CD4-positive, CD25-positive, alpha-beta regulatory T cell (primary cell): ENCODE data around the gene SLC2A9. TPM values are rescaled to one million over a fixed set of nuclear protein-coding genes. Genes with fewer than 3 reads are reported as not detected.
A peak's percentile ranks its signal among the peaks of the same experiment; 100 is the strongest.
"Not testable (repeated sequence)": the region's sequence is repeated elsewhere in the genome, so short reads cannot be mapped to it uniquely, and the experiment has no call there.

Experiments used
- ATAC-seq, 2 donors: fragments of 150-1000 bp; cut with Tn5 transposase; one replicate each; pipeline ENCODE4 v1.10.0; 2021; ENCODE audit warnings: low read depth in 2 of 2, moderate number of reproducible peaks in 2 of 2, moderate library complexity in 1 of 2
- DNase-seq, 3 donors: peaks; one replicate each; pipeline versions ENCODE4 v3.0.0 to v3.0.0-alpha.2; 2012 to 2022; ENCODE audit warnings: mixed read lengths in 1 of 3
- H3K27ac ChIP-seq: one replicate; pipeline ENCODE4 v1.7.0; 2013; ENCODE audit warnings: mild to moderate bottlenecking, low read length; ENCODE audit not compliant: insufficient read depth, poor library complexity, severe bottlenecking
- H3K27me3 ChIP-seq: one replicate; pipeline ENCODE4 v1.7.0; 2013; ENCODE audit warnings: low read length; ENCODE audit not compliant: control insufficient read depth, insufficient read depth
- H3K36me3 ChIP-seq: one replicate; pipeline ENCODE4 v1.7.0; 2013; ENCODE audit warnings: mild to moderate bottlenecking, low read length, moderate library complexity; ENCODE audit not compliant: control insufficient read depth, insufficient read depth
- H3K4me1 ChIP-seq: 2 replicates; pipeline ENCODE4 v1.7.0; 2013; ENCODE audit warnings: mild to moderate bottlenecking, low read length; ENCODE audit not compliant: insufficient read depth, control insufficient read depth, poor library complexity, severe bottlenecking
- H3K4me3 ChIP-seq: one replicate; pipeline ENCODE4 v1.7.0; 2013; ENCODE audit warnings: low read depth, mild to moderate bottlenecking, low read length, moderate library complexity
- H3K9me3 ChIP-seq, 2 experiments: 1 replicate in 1 of 2; 2 replicates in 1 of 2; pipeline ENCODE4 v1.7.0; 2013; ENCODE audit warnings: low read length in 2 of 2, mild to moderate bottlenecking in 1 of 2, moderate library complexity in 1 of 2; ENCODE audit not compliant: control insufficient read depth in 2 of 2
- H3K27ac Mint-ChIP-seq, 3 donors: one replicate each; pipeline ENCODE4 v1.8.0; 2020 to 2022; ENCODE audit warnings: mild to moderate bottlenecking in 3 of 3, mixed read lengths in 3 of 3, moderate library complexity in 2 of 3
- H3K27me3 Mint-ChIP-seq: one replicate; pipeline ENCODE4 v1.8.0; 2022; ENCODE audit warnings: mild to moderate bottlenecking, mixed read lengths
- H3K36me3 Mint-ChIP-seq: one replicate; pipeline ENCODE4 v1.8.0; 2020; ENCODE audit warnings: mixed read lengths
- H3K4me1 Mint-ChIP-seq, 4 donors: one replicate each; pipeline ENCODE4 v1.8.0; 2020 to 2022; ENCODE audit warnings: mixed read lengths in 4 of 4, mild to moderate bottlenecking in 1 of 4
- H3K4me3 Mint-ChIP-seq, 4 donors: one replicate each; pipeline ENCODE4 v1.8.0; 2020 to 2022; ENCODE audit warnings: mild to moderate bottlenecking in 4 of 4, mixed read lengths in 4 of 4, moderate library complexity in 3 of 4
- H3K9me3 Mint-ChIP-seq, 7 donors: one replicate each; pipeline ENCODE4 v1.8.0; 2020 to 2022; ENCODE audit warnings: mixed read lengths in 7 of 7, mild to moderate bottlenecking in 3 of 7, moderate library complexity in 2 of 7
- polyA plus RNA-seq, 4 donors: library from polyadenylated mRNA; unstranded; fragments of 300-500 nt; fragmentation: Illumina TruSeq; gene quantifications; one replicate each; pipeline ENCODE4 v1.2.3, GENCODE V29; 2021
- total RNA-seq: library from RNA; stranded (reverse); gene quantifications from one replicate; pipeline ENCODE4 v1.2.3, GENCODE V29; 2022

SLC2A9 gene
- total and polyA plus RNA-seq, 5 donors from 2014 or later: 0.41 to 5.7 (median 0.81) TPM

DNA sequence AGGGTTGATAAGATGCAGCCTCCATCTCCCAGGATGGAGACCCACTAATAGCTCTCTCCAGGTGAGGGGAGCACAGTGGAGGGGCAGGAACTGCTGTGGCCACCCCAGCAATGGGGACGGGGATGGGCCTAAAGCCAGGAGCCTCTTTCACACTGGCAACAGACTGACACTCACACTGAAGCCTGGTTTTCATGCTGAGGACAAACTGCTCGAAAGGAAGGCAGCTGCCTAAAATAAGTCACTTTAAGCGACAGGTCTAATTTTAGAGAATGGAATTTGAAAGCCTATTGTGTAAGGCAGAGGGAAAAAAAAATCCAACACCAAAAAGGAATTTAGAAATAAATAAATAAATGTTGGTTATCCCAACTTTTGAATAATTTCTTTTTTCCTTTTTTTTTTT is 104.4 kb downstream of the SLC2A9 start:
- H3K27me3 ChIP-seq: no peaks in the 10 kb centered on the region
- ATAC-seq (no peak), DNase-seq (no peak)
- Mint-ChIP-seq H3K4me3 (no peak overlapping the region), H3K27me3 (no peaks in the 10 kb centered on the region), H3K4me1 (no peaks in the 10 kb centered on the region), H3K9me3 (peaks cover 0 to 3% (median 0%) of the 10 kb centered on the region in 7 donors), H3K36me3 (no peaks in the 10 kb centered on the region), H3K27ac (no peak overlapping the region)
- no peaks in the 10 kb centered on the region for H3K4me1 ChIP-seq
- no peaks in the 10 kb centered on the region for H3K36me3 ChIP-seq
- H3K4me3 ChIP-seq: no peak overlapping the region
- no peaks in the 10 kb centered on the region for H3K9me3 ChIP-seq
- H3K27ac ChIP-seq: no peak overlapping the region

DNA sequence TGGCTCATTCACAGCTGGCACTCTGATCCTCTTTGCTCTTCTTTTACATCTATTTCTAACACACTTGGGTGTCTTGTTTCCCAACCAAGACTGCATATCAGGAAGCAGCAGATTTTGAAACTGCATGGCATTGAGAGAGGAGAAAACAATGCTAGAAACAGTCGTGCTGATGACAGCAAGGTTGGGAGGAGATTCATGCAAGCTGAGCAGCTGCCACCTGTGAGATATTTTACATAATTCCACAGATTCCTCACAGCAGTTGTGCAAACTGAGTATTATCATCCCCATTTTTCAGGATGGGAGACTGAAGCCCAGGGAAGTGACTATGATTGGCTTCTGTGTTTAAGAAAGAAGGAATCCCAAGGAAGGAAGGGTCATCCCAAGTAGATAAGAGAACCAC is 105.0 kb downstream of the SLC2A9 start:
- H3K27ac ChIP-seq: no peak overlapping the region
- no peaks in the 10 kb centered on the region for H3K4me1 Mint-ChIP-seq
- H3K27me3 Mint-ChIP-seq: no peaks in the 10 kb centered on the region
- H3K27me3 ChIP-seq: no peaks in the 10 kb centered on the region
- no peaks in the 10 kb centered on the region for H3K36me3 ChIP-seq
- no peak overlapping the region for H3K27ac Mint-ChIP-seq
- H3K4me3 Mint-ChIP-seq: no peak overlapping the region
- H3K4me1 ChIP-seq: no peaks in the 10 kb centered on the region
- H3K9me3 ChIP-seq: no peaks in the 10 kb centered on the region
- H3K9me3 Mint-ChIP-seq: peaks cover 0 to 3% (median 0%) of the 10 kb centered on the region in 7 donors
- H3K36me3 Mint-ChIP-seq: no peaks in the 10 kb centered on the region
- ATAC-seq: no peak
- H3K4me3 ChIP-seq: no peak overlapping the region
- DNase-seq: no peak

DNA sequence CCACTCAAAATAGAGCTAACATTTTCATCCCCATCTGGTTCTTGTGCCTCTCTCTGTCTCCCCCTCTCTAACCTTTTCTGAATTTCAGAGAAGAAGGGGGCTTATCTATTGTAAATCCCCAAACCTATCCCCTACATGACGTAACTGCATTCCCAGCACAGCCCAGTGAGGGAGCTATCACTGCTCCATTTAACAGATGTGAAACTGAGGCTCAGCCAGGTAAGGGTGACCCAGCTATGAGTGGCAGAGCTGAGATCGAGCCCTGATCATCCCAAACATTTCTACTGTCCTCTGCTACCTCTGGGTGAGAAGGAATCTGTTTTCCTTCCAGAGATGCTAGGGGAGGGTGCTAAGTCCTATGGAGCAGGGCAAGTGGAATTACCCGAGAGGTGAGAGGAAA is 107.5 kb downstream of the SLC2A9 start:
- no peak for ATAC-seq
- no peak for DNase-seq
- Mint-ChIP-seq H3K4me1 (no peaks in the 10 kb centered on the region), H3K9me3 (peaks cover 0 to 3% (median 0%) of the 10 kb centered on the region in 7 donors), H3K27ac (no peak overlapping the region), H3K36me3 (no peaks in the 10 kb centered on the region), H3K4me3 (no peak overlapping the region), H3K27me3 (no peaks in the 10 kb centered on the region)
- Histone ChIP-seq H3K9me3 (no peaks in the 10 kb centered on the region), H3K36me3 (no peaks in the 10 kb centered on the region), H3K27me3 (no peaks in the 10 kb centered on the region), H3K4me3 (no peak overlapping the region), H3K4me1 (no peaks in the 10 kb centered on the region), H3K27ac (no peak overlapping the region)

DNA sequence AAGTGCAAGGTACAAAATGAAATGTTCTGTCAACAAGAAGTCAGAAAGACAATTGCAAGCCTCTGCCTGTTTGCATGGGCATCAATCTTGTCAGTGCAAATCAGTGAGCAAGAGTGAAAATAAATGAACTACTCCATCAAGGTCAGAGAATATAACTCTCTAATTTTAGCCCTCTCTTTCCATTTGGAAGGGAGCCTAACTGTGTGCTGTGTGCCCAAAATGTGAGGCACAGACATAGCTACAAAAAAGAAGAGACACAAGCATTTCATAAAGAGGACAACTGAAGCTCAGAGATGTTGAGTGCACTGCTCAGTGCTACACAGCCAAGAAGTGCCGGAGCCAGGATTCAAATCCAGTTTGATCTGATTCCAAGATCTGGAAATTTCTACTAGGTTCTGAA is 114.3 kb downstream of the SLC2A9 start:
- ATAC-seq: no peak
- Mint-ChIP-seq H3K4me3 (no peak overlapping the region), H3K9me3 (no peaks in the 10 kb centered on the region), H3K4me1 (no peaks in the 10 kb centered on the region), H3K36me3 (no peaks in the 10 kb centered on the region), H3K27ac (no peak overlapping the region), H3K27me3 (no peaks in the 10 kb centered on the region)
- no peak for DNase-seq
- Histone ChIP-seq H3K4me3 (no peak overlapping the region), H3K9me3 (no peaks in the 10 kb centered on the region), H3K36me3 (no peaks in the 10 kb centered on the region), H3K4me1 (no peaks in the 10 kb centered on the region), H3K27me3 (no peaks in the 10 kb centered on the region), H3K27ac (no peak overlapping the region)

DNA sequence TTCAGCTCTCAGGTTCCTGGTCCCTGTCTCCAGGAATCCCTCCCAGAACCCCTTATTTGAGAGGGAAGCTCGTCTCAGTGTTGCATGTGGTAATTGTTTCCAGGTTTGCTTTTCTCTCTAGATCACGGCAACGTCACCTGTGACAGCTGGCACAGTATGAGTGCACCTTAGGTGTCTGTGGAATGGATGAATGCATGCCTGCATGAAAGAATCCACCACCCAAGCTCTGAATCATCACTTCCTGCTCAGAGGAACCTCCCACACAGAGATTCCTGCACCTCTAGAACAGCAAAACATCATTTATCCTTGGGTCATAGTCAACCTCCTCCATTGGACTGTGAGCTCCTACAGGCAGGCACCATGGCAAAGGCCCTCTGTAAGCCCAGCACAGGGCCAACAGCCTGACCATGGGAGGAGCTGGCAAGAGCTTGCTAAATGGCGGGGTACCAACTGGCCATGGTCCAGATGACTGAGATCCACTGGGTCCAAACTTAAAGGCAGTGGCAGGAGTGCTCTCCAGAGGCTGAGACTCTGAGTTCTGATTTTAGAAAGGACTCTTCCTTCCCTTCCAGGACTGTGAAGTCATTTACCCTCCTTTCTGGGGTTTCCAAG is 116.2 kb downstream of the SLC2A9 start:
- Mint-ChIP-seq H3K9me3 (no peaks in the 10 kb centered on the region), H3K36me3 (no peaks in the 10 kb centered on the region), H3K27ac (no peak overlapping the region), H3K4me1 (no peaks in the 10 kb centered on the region), H3K27me3 (no peaks in the 10 kb centered on the region), H3K4me3 (no peak overlapping the region)
- no peak for ATAC-seq
- H3K27ac ChIP-seq: no peak overlapping the region
- no peaks in the 10 kb centered on the region for H3K27me3 ChIP-seq
- no peak overlapping the region for H3K4me3 ChIP-seq
- H3K4me1 ChIP-seq: no peaks in the 10 kb centered on the region
- DNase-seq: peak in 1 of 3 donors; percentile 2
- H3K36me3 ChIP-seq: no peaks in the 10 kb centered on the region
- H3K9me3 ChIP-seq: no peaks in the 10 kb centered on the region

DNA sequence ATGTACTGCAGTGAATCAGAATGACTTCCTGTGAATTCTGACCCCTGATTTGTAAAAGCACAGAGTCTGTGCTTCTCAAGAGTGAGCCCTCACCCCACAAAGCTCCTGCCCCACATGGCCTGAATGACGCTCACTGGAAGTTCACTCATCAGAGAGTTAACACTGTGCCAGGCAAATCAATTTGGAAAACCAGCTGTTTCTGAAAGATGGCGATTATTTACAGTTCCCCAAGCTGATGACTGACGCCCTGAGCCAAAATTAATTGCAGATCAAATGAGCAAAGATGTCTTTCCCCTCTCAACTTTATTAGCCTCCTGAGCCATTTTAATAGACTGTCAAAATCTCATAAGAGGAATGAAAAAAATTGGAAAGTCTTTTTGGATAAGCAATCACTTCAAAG is 118.0 kb downstream of the SLC2A9 start:
- Histone ChIP-seq H3K27me3 (no peaks in the 10 kb centered on the region), H3K36me3 (no peaks in the 10 kb centered on the region), H3K4me3 (no peak overlapping the region), H3K9me3 (no peaks in the 10 kb centered on the region), H3K27ac (no peak overlapping the region), H3K4me1 (no peaks in the 10 kb centered on the region)
- DNase-seq (no peak), ATAC-seq (no peak)
- Mint-ChIP-seq H3K36me3 (no peaks in the 10 kb centered on the region), H3K9me3 (no peaks in the 10 kb centered on the region), H3K4me3 (no peak overlapping the region), H3K4me1 (no peaks in the 10 kb centered on the region), H3K27me3 (no peaks in the 10 kb centered on the region), H3K27ac (no peak overlapping the region)

DNA sequence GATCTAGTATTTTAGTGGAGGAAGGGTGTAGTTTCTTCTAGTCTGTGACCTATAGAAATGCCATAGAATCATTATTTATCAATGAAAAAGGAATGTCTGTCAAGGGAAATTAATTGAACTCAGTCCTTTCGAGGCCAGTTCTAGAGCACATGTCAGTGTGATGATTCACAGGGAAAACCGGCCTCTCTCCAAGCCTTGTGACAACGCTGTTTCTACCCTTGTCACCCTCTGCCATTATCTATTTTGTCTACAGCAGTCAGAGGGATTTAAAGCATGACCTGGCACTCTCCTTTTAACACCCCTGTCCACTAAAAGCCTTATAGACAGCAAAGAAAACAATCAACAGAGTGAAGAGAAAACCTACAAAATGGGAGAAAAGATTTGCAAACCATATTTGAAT is 120.0 kb downstream of the SLC2A9 start:
- Mint-ChIP-seq H3K4me3 (no peak overlapping the region), H3K4me1 (no peaks in the 10 kb centered on the region), H3K36me3 (no peaks in the 10 kb centered on the region), H3K9me3 (no peaks in the 10 kb centered on the region), H3K27me3 (no peaks in the 10 kb centered on the region), H3K27ac (no peak overlapping the region)
- Histone ChIP-seq H3K27me3 (no peaks in the 10 kb centered on the region), H3K4me3 (no peak overlapping the region), H3K27ac (no peak overlapping the region), H3K4me1 (no peaks in the 10 kb centered on the region), H3K36me3 (no peaks in the 10 kb centered on the region), H3K9me3 (no peaks in the 10 kb centered on the region)
- DNase-seq: no peak
- no peak for ATAC-seq

DNA sequence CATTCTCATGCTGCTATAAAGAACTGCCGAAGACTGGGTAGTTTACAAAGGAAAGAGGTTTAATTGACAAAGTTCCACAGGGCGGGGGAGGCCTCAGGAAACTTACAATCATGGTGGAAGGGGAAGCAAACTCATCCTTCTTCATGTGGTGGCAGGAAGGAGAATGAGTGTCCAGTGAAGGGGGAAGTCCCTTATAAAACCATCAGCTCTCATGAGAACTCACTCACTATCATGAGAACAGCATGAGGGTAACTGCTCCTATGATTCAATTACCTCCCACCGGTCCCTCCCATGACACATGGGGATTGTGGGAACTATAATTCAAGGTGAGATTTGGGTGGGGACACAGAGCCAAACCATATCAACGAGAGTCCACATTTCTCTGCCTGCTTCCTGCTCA is 120.7 kb downstream of the SLC2A9 start:
- not testable (repeated sequence) for DNase-seq, H3K4me1 Mint-ChIP-seq, H3K36me3 Mint-ChIP-seq, H3K27me3 ChIP-seq, H3K9me3 ChIP-seq, H3K27ac Mint-ChIP-seq, H3K36me3 ChIP-seq, H3K27me3 Mint-ChIP-seq, H3K9me3 Mint-ChIP-seq, H3K4me1 ChIP-seq, H3K4me3 Mint-ChIP-seq, H3K4me3 ChIP-seq, H3K27ac ChIP-seq, ATAC-seq
